Activated B cell treated with CpG ODN at 0.5 μM for 24 hours (primary cell): ENCODE measurements around the gene TUBB2B. TPM values are rescaled to one million over a fixed set of nuclear protein-coding genes. Genes with fewer than 3 reads are reported as not detected.

ENCODE experiments used
- ATAC-seq: fragments of 200-7000 bp; cut with Tn5 transposase; one replicate; pipeline ENCODE4 v1.10.0; 2021; ENCODE audit warnings: low read depth, mild to moderate bottlenecking, moderate library complexity
- CTCF ChIA-PET: fragments of 350-600 bp; sonication (Branson Sonifier 250); formaldehyde crosslinking; loops from one replicate; lab custom pipeline; 2021; ENCODE audit warnings: antibody characterized with exemption; lab: Charles Lee
- POLR2A ChIA-PET: fragments of 350-600 bp; sonication (Branson Sonifier 250); formaldehyde crosslinking; loops from one replicate; lab custom pipeline; 2021; ENCODE audit warnings: antibody characterized with exemption; lab: Charles Lee
- DNase-seq: peaks from one replicate; pipeline ENCODE4 v3.0.0; 2022
- H3K27ac Mint-ChIP-seq: one replicate; pipeline ENCODE4 v1.8.0; 2020; ENCODE audit warnings: mixed read lengths
- H3K27me3 Mint-ChIP-seq: one replicate; pipeline ENCODE4 v1.8.0; 2021; ENCODE audit warnings: mixed read lengths
- H3K36me3 Mint-ChIP-seq: one replicate; pipeline ENCODE4 v1.8.0; 2021; ENCODE audit warnings: low read depth, mixed read lengths
- H3K4me1 Mint-ChIP-seq: one replicate; pipeline ENCODE4 v1.8.0; 2021; ENCODE audit warnings: mixed read lengths
- H3K4me3 Mint-ChIP-seq: one replicate; pipeline ENCODE4 v1.8.0; 2020; ENCODE audit warnings: mild to moderate bottlenecking, mixed read lengths
- H3K9me3 Mint-ChIP-seq: one replicate; pipeline ENCODE4 v1.8.0; 2020; ENCODE audit warnings: mixed read lengths
- CTCF ChIP-seq: fragments of 200-600 bp; IDR thresholded peaks from one replicate; pipeline ENCODE4 v1.8.0; 2022; ENCODE audit warnings: antibody characterized with exemption, mild to moderate bottlenecking
- intact Hi-C: fragments of 100-400 bp; cut with micrococcal nuclease; formaldehyde crosslinking; loops from one replicate; pipeline ENCODE4 v1.15.1; 2024
- total RNA-seq: library from RNA; stranded (reverse); gene quantifications from 2 replicates; pipeline ENCODE4 v1.2.3, GENCODE V29; 2022

The TUBB2B gene
- total RNA-seq: not detected in 2 replicates

DNA sequence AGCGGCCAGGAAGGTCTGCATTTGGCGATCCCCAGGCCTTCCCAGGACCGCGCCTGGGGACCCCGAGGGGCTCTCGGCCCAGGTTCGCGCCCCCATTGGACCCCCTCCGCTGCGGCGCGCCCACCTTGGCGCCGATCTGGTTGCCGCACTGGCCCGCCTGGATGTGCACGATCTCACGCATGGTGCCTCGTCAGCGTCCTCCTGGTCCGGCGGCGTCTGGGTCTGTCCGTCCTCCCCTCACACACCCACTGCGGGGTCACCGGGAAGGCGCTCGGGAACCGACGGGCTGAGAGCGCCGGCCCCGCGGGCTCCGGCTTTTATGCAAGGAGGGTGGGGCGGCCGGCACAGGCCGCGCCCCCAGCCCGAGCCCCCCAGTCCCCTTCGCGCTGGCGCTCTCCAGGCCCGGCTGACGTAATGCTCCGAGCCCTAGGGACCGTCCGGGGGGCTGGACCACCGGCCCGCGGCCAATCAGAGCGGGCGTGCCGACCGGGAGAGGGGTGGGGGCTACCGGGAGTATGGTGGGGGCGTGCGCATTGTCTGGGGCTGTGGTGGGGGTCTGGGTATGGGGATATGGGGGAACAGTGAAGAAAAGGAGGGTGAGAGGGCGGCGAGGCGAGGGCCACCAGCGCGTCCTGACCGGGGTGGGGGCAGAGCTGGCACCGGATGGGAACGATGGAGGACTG, at the start of gene TUBB2B:
Gene TUBB2B (minus strand): TSS at position 291 of the 683 bp plus-strand sequence. CDS start 110 bp downstream, at position 181.
- H3K4me3 Mint-ChIP-seq: peak within 1 kb of the TSS; percentile 82
- peaks cover 48% of the 10 kb centered on the region for H3K27me3 Mint-ChIP-seq
- CTCF ChIA-PET: no interaction called here
- H3K27ac Mint-ChIP-seq: no peak within 1 kb of the TSS
- peaks cover 48% of the 10 kb centered on the region for H3K4me1 Mint-ChIP-seq
- ATAC-seq (peak; percentile 35), DNase-seq (peak; percentile 27)
- intact Hi-C loops: loop anchor here (1.0 kb wide), 1 partner anchor 64 kb away; no protein-coding TSS in a partner anchor
- no peaks in the 10 kb centered on the region for H3K9me3 Mint-ChIP-seq
- no peaks in the 10 kb centered on the region for H3K36me3 Mint-ChIP-seq
- no peak for TF ChIP-seq CTCF
- POLR2A ChIA-PET: no interaction called here

DNA sequence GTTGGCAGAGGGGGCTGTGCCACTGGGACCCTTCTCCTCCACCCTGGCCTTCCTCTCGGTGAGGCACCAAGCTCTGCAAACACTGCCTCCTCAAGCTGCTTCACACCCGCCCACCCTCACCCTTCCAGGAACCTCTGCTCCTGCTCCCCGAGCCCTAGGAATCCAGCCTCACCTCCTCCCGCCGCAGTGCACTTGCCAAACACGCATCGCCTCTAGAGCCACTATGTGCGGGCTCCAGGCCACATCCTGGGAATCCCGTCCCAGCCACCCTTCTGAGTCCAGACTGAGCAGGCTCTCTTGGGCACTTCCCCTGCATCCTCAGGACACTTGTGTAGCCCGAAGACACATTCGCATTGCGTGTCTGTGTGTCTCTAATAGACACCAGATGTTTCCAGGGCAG, 49.8 kb upstream of the TUBB2B start:
- Mint-ChIP-seq H3K4me1 (peaks cover 3% of the 10 kb centered on the region), H3K4me3 (no peak overlapping the region), H3K9me3 (no peaks in the 10 kb centered on the region), H3K27ac (no peak overlapping the region), H3K36me3 (peaks cover 13% of the 10 kb centered on the region), H3K27me3 (no peaks in the 10 kb centered on the region)
- ChIA-PET POLR2A (no interaction called here), CTCF (interaction anchor here (7.1 kb wide), 1 partner anchor 455 kb away, joined by 130 read pairs; no protein-coding TSS in a partner anchor)
- ATAC-seq (no peak), DNase-seq (no peak)
- no peak for TF ChIP-seq CTCF
- intact Hi-C loops: no loop called here

DNA sequence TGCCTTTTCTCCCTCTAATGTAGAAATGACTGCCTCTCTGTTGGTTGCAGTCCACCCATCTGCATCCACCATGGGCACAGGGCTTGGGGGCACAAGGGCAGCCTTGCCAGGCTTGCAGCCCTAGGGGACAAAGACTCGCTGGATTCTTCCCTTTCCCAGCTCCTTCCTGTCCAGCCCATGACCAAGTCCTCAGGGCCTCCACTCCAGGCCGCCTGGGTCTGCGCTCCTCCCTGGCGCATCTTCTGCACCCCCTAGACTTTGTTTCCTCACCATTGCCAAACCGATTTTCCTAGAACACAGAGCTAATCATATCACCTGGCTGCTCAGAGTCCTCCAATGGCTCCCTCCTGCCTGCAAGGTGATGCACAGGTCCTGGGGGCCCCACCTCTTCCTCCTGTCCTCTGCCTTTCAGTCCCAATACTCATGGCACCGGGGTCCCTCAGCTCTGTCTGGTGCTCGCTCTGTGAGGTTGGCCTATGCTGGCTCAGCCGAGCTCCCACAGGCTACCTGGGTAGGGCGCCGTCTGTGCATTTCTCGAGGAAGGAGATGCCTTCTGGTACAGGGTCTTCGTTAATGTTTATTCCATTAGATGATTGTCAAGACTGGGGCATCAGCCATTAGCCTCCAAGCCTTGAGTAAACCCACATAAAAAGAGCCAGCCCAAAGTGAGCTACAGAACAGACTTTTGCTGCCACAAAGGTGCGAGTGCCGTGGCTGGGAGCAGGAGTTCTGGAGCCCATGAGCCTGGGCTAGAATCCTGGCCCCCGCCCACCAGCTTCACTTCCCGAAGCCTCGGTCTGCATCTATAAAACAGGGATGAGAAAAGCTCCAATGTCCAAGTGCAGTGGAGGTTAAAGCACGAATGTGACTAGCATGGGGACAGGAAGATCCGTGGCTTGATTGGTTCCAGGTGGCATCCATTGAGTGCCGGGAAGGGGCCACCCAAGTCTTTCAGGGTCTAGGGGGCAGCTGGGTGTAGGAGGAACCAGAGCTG, 49.0 kb upstream of the TUBB2B start:
- ChIA-PET POLR2A (interaction anchor here (0.5 to 0.6 kb wide), 2 partner anchors 13 to 772 kb away, joined by 3 to 6 read pairs; no protein-coding TSS in a partner anchor), CTCF (interaction anchor here (7.1 kb wide), 1 partner anchor 456 kb away, joined by 130 read pairs; no protein-coding TSS in a partner anchor)
- ATAC-seq: no peak
- intact Hi-C loops: no loop called here
- Mint-ChIP-seq H3K27ac (no peak overlapping the region), H3K36me3 (peaks cover 21% of the 10 kb centered on the region), H3K9me3 (no peaks in the 10 kb centered on the region), H3K4me3 (no peak overlapping the region), H3K4me1 (peaks cover 3% of the 10 kb centered on the region), H3K27me3 (no peaks in the 10 kb centered on the region)
- no peak for TF ChIP-seq CTCF
- DNase-seq: no peak

GRCh38 chr6:3273707-3274521, 46.5 kb upstream of the TUBB2B start:
- intact Hi-C loops: no loop called here
- TF ChIP-seq CTCF: no peak
- Mint-ChIP-seq H3K27ac (no peak overlapping the region), H3K9me3 (no peaks in the 10 kb centered on the region), H3K4me3 (no peak overlapping the region), H3K27me3 (no peaks in the 10 kb centered on the region), H3K36me3 (peaks cover 42% of the 10 kb centered on the region), H3K4me1 (no peaks in the 10 kb centered on the region)
- DNase-seq (no peak), ATAC-seq (no peak)
- ChIA-PET CTCF (interaction anchor here (0.8 to 1.5 kb wide), 4 partner anchors 9 to 705 kb away, joined by 3 to 4 read pairs (median 3); no protein-coding TSS in a partner anchor), POLR2A (no interaction called here)
